Inferior parietal cortex (tissue), 1 donor: ENCODE results near the gene FOXI1.
"Not testable (repeated sequence)": the region's sequence is repeated elsewhere in the genome, so short reads cannot be mapped to it uniquely, and the experiment has no call there.

ENCODE experiments used
- DNase-seq: peaks from one replicate; pipeline ENCODE4 v3.0.0-alpha.2; 2016; ENCODE audit errors: extremely low spot score

The FOXI1 gene

DNA sequence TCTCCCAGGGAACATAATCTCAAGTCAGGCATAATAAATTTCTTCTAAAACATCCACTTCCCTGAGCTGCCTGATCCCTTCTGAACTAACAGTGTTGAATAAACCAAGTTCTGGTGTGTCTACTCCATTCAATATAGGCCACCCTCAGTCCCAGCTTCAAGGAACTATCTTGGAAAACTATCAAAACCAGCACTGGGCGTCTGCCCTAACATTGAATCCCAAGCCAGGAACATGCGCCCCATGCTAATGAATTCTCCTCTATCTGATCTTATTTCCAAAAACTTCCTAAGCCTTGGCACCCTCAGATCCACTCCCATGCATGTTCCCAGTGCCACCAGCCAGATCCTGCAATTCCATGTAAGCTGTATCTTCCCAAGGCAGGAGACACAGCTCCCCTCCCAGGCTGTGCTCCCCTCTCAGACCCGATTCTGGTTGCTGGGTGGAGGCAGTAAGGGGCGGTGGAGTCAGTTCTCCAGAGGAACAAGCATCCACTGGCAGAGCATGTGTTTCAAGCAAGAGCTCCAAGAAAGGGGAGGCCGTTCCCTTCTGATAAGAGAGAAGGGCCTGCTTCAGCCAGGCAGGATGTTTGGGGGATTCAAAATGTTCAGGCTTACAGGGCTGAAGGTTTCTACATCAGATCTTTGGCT lies 13.1 kb upstream of the FOXI1 start:
- DNase-seq, result no peak

- DNase-seq, result not testable (repeated sequence)
These were observed 11.4 kb upstream of the FOXI1 start for GRCh38 chr5:170094329-170094728.

DNA sequence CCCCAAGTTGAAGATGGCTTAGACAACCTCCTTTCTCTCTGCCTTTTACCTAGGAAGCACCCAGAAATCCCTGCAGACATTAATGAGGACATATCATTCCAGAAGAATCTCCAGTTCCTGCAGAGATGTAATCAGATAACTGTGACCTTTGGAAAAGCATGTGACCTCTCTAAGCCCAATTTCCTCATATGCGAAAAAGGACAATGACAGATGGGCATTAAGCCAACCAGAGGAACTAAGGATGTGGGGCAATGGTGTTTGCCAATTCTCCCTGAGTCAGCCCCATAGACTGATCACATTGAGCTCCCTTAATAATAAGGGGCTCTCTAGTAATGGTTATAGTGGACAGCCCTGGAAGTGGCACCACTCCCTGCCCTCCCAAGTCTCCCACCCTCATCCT lies 10.1 kb upstream of the FOXI1 start:
- no peak for DNase-seq

- DNase-seq, result no peak
These were observed 7.8 kb upstream of the FOXI1 start for GRCh38 chr5:170097934-170098333.

GRCh38 chr5:170100066-170100943 lies 5.4 kb upstream of the FOXI1 start:
- peak; percentile 89 for DNase-seq

DNA sequence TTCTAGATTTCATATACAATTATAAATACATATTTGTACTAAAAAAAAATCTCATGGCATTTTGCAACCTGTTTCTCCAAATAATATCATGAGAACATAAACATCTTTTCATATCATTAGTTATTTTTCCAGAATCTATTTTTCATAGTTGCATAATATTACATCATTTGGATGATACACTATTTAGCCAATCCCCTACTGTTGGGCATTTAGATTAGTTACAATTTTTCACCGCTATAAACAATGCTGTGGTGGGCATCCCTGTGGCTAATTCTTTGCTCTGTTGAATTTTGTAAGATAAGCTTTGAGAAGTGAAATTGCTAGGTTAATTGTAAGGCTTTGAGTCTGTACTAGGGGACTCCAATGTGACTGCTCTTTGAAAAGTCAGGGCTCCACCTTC lies 2.2 kb upstream of the FOXI1 start:
- DNase-seq, result no peak

- no peak for DNase-seq
These were observed 1.4 kb upstream of the FOXI1 start for GRCh38 chr5:170104299-170104698.

DNA sequence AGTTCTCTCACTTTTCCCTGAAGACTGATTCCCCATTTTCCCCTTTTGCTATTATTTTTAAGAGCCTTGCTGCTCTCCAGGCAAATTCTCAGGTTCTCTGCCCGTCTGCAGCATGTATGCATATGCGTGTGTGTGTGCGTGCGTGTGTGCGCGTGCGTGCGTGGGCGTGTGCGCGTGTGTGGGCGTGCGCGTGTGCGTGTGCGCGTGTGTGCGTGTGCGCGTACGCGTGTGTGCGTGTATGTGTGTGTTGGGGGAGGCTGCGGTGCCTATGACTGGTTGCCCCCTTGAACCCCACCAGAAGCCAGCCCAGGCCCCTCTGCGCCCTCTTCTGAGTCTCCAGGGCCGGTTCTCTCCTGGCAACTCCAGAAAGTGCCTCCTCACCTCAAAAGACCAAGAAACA lies 987 bp upstream of the FOXI1 start:
- no peak for DNase-seq

DNA sequence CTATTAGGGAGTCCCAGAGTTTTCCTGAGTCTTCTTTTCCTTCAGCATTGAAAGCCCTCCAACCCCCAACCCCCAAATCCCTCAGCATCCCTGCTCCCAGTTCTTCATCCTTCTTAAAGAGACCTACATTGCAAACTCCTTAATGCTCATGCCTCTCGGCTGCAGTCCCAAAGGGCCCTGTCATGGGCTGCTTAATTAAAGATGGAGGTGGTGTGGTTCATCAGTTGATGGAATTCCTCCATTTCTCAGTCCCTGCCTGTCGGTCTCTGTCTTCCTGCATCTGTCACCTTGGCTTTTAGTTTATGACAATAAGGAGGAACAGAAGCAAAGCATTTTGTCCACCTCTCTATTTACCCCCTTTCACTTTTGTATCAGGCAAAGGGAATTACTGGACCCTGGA lies 2.0 kb downstream of the FOXI1 start:
- DNase-seq, result no peak

- DNase-seq, result no peak
These were observed 2.6 kb downstream of the FOXI1 start for GRCh38 chr5:170108266-170108785.

GRCh38 chr5:170109059-170110031 lies 3.6 kb downstream of the FOXI1 start:
- no peak for DNase-seq

DNA sequence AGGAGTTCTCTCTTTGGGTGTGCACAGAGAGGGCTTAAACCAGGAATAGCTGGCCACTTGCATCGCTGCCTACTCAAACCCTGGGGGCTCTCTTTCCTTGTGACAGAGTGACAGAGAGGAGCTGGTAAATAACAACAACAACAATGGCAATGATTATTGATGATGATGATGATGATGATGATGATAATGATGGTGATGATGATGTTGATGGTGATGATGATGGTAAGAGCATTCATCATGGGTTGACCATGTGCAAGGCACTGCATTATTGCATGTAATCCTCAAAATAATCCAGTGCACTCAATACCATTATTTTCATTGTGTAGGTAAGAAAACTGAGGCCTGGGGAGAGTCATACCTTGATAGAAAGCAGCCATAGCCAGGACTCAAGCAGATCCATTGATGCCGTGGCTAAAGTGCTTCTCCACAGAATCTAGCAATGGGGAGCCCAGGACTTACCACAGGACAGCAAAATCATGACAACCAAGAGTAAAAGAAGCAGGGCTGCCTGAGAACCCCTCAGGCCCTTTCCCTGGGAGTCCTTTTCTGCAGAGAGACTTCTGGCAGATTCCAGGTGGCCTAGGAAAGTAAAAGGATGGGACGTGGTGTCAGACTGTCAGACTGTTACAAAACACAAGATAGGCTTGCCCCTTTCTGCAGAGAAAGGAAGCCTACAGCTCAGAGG lies 4.8 kb downstream of the FOXI1 start:
- DNase-seq, result no peak

DNA sequence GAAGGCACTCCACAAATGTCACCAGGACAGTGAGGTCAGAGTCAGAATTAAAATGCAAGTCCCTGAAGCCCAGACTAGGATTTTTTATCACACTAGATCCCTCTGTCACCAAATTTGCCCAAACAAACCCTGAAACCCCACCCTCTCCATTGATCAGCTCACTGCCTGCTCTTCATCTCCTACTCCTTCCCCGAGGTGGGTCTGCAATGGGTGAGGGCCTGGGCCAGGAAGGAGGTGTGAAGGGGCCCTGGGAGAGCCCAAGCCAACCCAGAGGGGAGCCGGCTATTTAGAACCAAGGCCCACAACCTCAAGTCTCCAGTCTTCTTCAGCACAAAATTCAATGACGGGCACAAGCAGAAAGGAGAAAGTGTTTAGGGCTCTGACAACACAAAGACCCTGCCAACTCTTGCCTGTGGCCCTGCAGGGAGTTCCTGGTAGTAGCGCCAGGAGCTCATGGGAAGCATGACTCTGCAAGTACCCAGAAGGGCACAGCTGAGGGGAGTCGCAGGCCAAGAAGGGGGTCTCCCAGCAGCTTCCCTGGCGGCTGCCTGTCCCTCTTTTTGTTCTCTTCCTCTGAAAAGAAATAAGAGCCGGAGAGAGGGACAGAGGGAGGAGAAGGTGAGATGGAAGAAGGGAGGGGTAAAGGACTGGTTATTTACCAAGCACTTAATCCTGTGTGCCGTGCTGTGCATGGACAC lies 5.5 kb downstream of the FOXI1 start:
- no peak for DNase-seq

GRCh38 chr5:170112876-170113521 lies 7.3 kb downstream of the FOXI1 start:
- no peak for DNase-seq

GRCh38 chr5:170113522-170113900 lies 7.8 kb downstream of the FOXI1 start:
- DNase-seq, result no peak

- no peak for DNase-seq
These were observed 8.6 kb downstream of the FOXI1 start for GRCh38 chr5:170114271-170114670.

DNA sequence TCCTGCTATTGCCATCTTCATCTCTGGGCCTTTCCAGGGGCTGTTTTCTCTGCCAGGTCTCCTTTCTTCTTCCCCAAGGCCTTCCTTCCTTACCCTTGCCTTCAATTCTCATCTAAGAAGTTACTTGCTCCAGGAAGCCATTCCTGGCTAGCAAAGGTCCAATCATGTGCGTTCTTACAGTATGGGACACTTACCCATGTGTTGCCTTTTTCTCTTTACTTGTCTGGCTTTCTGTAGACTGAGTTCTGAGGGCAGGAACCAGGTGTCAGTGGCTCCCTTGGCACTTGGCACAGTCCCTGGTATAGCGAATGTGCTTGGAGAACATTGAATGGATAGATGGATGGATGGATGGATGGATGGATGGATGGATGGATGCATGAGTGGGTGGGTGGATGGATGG lies 10.2 kb downstream of the FOXI1 start:
- DNase-seq, result no peak

GRCh38 chr5:170117736-170118135 lies 12.0 kb downstream of the FOXI1 start:
- no peak for DNase-seq

GRCh38 chr5:170120576-170120975 lies 14.9 kb downstream of the FOXI1 start:
- no peak for DNase-seq

GRCh38 chr5:170121321-170121720 lies 15.6 kb downstream of the FOXI1 start:
- no peak for DNase-seq
